Stomach (tissue), 9 donors: ENCODE results near the gene CBX3. TPM values are rescaled to one million over a fixed set of nuclear protein-coding genes. Genes with fewer than 3 reads are reported as not detected.

Experiments used
- DNase-seq, 2 donors: peaks; one replicate each; pipeline versions ENCODE4 v3.0.0 to v3.0.0-alpha.2; 2013 to 2019
- H3K27ac ChIP-seq, 5 donors: fragments of 200-600 bp in 4 of 5; sonication (generic) in 4 of 5; one replicate each; pipeline ENCODE4 v1.5.1; 2013 to 2019; ENCODE audit warnings: mild to moderate bottlenecking in 1 of 5, moderate library complexity in 1 of 5
- H3K27me3 ChIP-seq, 3 donors: fragments of 200-600 bp; sonication (generic); one replicate each; pipeline ENCODE4 v1.5.1; 2017 to 2019; ENCODE audit warnings: mixed run types in 1 of 3
- H3K36me3 ChIP-seq, 4 donors: fragments of 200-600 bp; sonication (generic); 1 replicate in 3 of 4; 2 replicates in 1 of 4; pipeline ENCODE4 v1.5.1; 2016 to 2019
- H3K4me1 ChIP-seq, 4 donors: fragments of 200-600 bp; sonication (generic); one replicate each; pipeline ENCODE4 v1.5.1; 2016 to 2019
- H3K4me3 ChIP-seq, 4 donors: fragments of 200-600 bp; sonication (generic) in 3 of 4; one replicate each; pipeline ENCODE4 v1.5.1; 2016 to 2019; ENCODE audit warnings: mild to moderate bottlenecking in 1 of 4
- H3K9me3 ChIP-seq, 4 donors: fragments of 200-600 bp; sonication (generic); one replicate each; pipeline ENCODE4 v1.5.1; 2016 to 2019
- EP300 ChIP-seq: sonication (generic); formaldehyde crosslinking; IDR thresholded peaks from one replicate; pipeline ENCODE4 v1.6.1; 2017; ENCODE audit warnings: antibody characterized with exemption
- POLR2A ChIP-seq, 4 donors: fragments of 450-650 bp; IDR thresholded peaks; one replicate each; pipeline ENCODE4 v1.6.1; 2016; ENCODE audit warnings: antibody characterized with exemption in 4 of 4, control low read depth in 2 of 4, mild to moderate bottlenecking in 1 of 4, moderate library complexity in 1 of 4
- POLR2AphosphoS5 ChIP-seq, 3 donors: sonication (generic); formaldehyde crosslinking; IDR thresholded peaks; one replicate each; pipeline ENCODE4 v1.6.1; 2016; ENCODE audit warnings: antibody characterized with exemption in 3 of 3
- WGBS, 5 donors: extraction: QIAGEN DNeasy Blood & Tissue Kit in 3 of 5; methylation state at CpG; one replicate each; pipeline versions ENCODE4 v1.1.5 to v1.1.7; 2013 to 2018; 5-methylcytosine and 5-hydroxymethylcytosine counted together
- intact Hi-C: fragments of 100-400 bp; cut with DNase I; formaldehyde crosslinking; loops from one replicate; pipeline ENCODE4 v1.15.1; 2023; ENCODE audit warnings: low total_unique reads
- polyA plus RNA-seq, 3 donors: library from polyadenylated mRNA; stranded (reverse); fragments of 200-250 nt; gene quantifications; one replicate each; pipeline ENCODE4 v1.2.3, GENCODE V29; 2013
- total RNA-seq, 5 donors: library from RNA; depleted of rRNA; stranded (reverse); fragments of >200 nt; gene quantifications; one replicate each; pipeline versions ENCODE4 v1.1.0 to v1.2.3, GENCODE V29; 2014 to 2016
- TF ChIP-seq, protein P1 (sequence below), 7 experiments: fragments of 450-650 bp in 4 of 7; fragments of 200-600 bp in 3 of 7; sonication (generic) in 3 of 7; IDR thresholded peaks; one replicate each; pipeline ENCODE4 v1.5.1; 2016 to 2019; ENCODE audit warnings: antibody characterized with exemption in 7 of 7, control low read depth in 2 of 7, mild to moderate bottlenecking in 1 of 7
- donor health status: healthy with polysubstance abuse.
- donor health status: Bipolar disorder and iron deficiency.
- donor health status: healthy.

The CBX3 gene
- total and polyA plus RNA-seq, 8 donors: 21.4 to 156 (median 76.2) TPM

DNA sequence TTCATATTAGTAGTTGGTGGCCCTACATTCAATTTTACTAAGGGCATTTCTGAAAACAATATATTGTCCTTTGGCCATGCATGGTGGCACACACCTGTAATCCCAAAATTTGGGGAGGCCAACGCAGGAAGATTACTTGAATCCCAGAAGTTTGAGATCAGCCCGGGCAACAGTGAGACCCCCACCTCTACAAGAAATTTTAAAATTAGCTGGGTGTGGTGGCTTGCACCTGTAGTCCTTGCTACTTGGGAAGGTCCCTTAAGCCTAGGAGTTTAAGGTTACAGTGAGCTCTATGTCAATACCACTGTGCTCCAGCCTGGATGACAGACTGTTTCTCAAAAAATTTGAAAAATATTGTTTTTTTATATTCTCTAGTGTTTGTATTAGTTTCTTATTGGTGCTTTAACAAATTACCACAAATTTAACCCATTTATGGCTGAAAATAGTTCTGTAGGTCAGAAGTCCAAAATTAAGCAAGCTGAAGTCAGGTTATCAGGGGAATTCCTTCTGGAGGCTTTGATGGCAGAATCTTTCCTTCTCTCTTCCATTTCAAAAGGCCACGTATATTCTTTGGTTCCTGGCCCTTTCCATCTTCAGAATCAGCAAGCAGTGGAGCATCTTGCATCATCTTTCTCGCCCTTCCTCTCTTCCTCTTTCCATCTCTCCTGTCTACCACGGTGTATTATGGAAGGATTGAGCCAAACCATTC is 12.4 kb downstream of the CBX3 start:
- H3K4me3 ChIP-seq: no peak overlapping the region
- 83 to 89% (median 85%) methylated on average over 5 of the region's 5 CpGs for WGBS, 5 donors
- intact Hi-C loops: no loop called here
- peaks cover 0 to 6% (median 0%) of the 10 kb centered on the region in 4 donors for H3K4me1 ChIP-seq
- H3K27ac ChIP-seq: no peak overlapping the region
- TF ChIP-seq, protein P1, sequence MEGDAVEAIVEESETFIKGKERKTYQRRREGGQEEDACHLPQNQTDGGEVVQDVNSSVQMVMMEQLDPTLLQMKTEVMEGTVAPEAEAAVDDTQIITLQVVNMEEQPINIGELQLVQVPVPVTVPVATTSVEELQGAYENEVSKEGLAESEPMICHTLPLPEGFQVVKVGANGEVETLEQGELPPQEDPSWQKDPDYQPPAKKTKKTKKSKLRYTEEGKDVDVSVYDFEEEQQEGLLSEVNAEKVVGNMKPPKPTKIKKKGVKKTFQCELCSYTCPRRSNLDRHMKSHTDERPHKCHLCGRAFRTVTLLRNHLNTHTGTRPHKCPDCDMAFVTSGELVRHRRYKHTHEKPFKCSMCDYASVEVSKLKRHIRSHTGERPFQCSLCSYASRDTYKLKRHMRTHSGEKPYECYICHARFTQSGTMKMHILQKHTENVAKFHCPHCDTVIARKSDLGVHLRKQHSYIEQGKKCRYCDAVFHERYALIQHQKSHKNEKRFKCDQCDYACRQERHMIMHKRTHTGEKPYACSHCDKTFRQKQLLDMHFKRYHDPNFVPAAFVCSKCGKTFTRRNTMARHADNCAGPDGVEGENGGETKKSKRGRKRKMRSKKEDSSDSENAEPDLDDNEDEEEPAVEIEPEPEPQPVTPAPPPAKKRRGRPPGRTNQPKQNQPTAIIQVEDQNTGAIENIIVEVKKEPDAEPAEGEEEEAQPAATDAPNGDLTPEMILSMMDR (IDR thresholded peaks at IDR 0.05): no peak
- DNase-seq: no peak
- H3K9me3 ChIP-seq: no peaks in the 10 kb centered on the region
- no peaks in the 10 kb centered on the region for H3K27me3 ChIP-seq
- H3K36me3 ChIP-seq: peaks cover 14 to 46% (median 44%) of the 10 kb centered on the region in 4 donors

GRCh38 chr7:26216049-26216448 is 14.5 kb downstream of the CBX3 start:
- Histone ChIP-seq H3K4me3 (no peak overlapping the region), H3K27ac (no peak overlapping the region), H3K9me3 (no peaks in the 10 kb centered on the region), H3K4me1 (no peaks in the 10 kb centered on the region), H3K36me3 (peaks cover 0 to 26% (median 23%) of the 10 kb centered on the region in 4 donors), H3K27me3 (no peaks in the 10 kb centered on the region)
- no peak for TF ChIP-seq POLR2A (IDR thresholded peaks at IDR 0.05)
- no peak for TF ChIP-seq EP300
- no peak for TF ChIP-seq POLR2AphosphoS5 (IDR thresholded peaks at IDR 0.05)
- TF ChIP-seq, protein P1 (IDR thresholded peaks at IDR 0.05): no peak
- no peak for DNase-seq
- intact Hi-C loops: no loop called here
- WGBS, 5 donors: 63 to 78% (median 74%) methylated on average over 2 of the region's 2 CpGs

DNA sequence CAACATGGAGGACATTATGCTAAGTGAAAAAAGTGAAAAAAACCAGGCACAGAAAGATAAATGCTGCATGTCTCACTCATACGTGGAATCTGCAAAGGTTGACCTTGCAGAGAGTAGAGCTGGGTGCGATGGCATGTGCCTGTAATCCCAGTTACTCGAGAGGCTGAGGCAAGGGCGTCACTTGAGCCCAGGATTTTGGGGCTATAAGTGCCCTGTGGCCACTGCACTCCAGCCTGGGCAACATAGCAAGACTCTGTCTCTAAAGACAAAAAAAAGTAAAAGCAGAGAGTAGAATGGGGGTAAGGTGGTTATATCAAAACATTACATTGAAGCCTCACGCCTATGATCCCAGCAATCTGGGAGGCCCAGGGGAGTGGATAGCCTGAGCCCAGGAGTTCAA is 22.8 kb downstream of the CBX3 start:
- WGBS, 5 donors: 71 to 83% (median 80%) methylated on average over 5 of the region's 5 CpGs
- TF ChIP-seq, protein P1 (IDR thresholded peaks at IDR 0.05): no peak
- TF ChIP-seq POLR2AphosphoS5 (IDR thresholded peaks at IDR 0.05) (no peak), EP300 (no peak), POLR2A (IDR thresholded peaks at IDR 0.05) (no peak)
- Histone ChIP-seq H3K27ac (no peak overlapping the region), H3K36me3 (no peaks in the 10 kb centered on the region), H3K9me3 (no peaks in the 10 kb centered on the region), H3K4me1 (no peaks in the 10 kb centered on the region), H3K27me3 (peaks cover 0 to 15% (median 0%) of the 10 kb centered on the region in 3 donors), H3K4me3 (no peak overlapping the region)
- no peak for DNase-seq
- intact Hi-C loops: no loop called here

GRCh38 chr7:26227987-26228386 is 26.4 kb downstream of the CBX3 start:
- Histone ChIP-seq H3K4me1 (no peaks in the 10 kb centered on the region), H3K27me3 (peaks cover 0 to 13% (median 0%) of the 10 kb centered on the region in 3 donors), H3K27ac (no peak overlapping the region), H3K36me3 (no peaks in the 10 kb centered on the region), H3K4me3 (no peak overlapping the region), H3K9me3 (no peaks in the 10 kb centered on the region)
- intact Hi-C loops: no loop called here
- TF ChIP-seq POLR2A (IDR thresholded peaks at IDR 0.05) (no peak), EP300 (no peak), POLR2AphosphoS5 (IDR thresholded peaks at IDR 0.05) (no peak)
- TF ChIP-seq, protein P1 (IDR thresholded peaks at IDR 0.05): no peak
- no peak for DNase-seq
- WGBS, 5 donors: 92 to 95% (median 93%) methylated on average over 2 of the region's 2 CpGs
